A549 treated with GW870086 at 1 μM for 4 hours (cell line): ENCODE results near the gene TASP1. TPM values are rescaled to one million over a fixed set of nuclear protein-coding genes. Genes with fewer than 3 reads are reported as not detected.

Experiments
- total RNA-seq: library from RNA; stranded (reverse); fragments of 200-300 nt; extraction: Qiagen RNA extraction; gene quantifications from 5 replicates; pipeline ENCODE4 v1.2.3, GENCODE V29; 2022; ENCODE audit warnings: low read depth

Gene TASP1
- 8.3 to 11.4 TPM (median 10.4 TPM) in 5 replicates for total RNA-seq

DNA sequence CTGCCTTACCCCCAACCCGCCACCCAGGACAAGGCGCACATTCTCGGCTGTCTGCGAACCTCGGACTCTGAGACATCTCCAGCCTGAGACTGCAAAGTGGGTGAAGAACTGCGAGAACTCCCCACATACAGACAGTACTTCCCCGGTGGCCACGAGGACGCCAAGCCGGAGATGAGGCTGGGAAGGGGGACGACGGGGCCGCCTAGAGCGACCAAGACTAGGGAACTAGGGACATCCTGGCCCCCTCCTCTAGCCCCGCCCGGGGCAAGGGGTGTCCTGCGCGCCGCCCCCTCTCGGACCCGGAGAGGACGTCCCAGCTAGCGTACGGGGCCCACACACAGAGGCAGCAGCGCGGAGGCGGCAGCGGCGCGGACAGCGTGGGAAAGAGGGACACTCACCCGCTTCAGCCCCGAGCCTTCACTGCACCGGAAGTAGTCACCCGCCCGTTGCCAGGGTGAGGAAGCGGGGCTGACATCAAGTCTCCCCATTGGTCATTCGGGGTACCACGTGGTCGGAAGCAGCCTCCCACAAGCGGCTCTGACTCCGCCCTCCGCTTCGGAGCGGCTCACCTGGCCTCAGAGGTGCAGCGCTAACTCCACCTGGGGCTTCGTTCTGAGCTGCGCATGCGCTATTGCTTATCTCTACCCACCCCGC lies at the start of gene TASP1:
Gene TASP1, minus strand, starts transcription at position 437 of the 654 bp plus-strand sequence. CDS start 8,854 bp downstream, outside the sequence.

Other genes starting within 250 kb of the TASP1 start
- gene ESF1, start 146.0 kb upstream of the TASP1 start, total RNA-seq: 19.4 to 26.9 TPM (median 22.7 TPM) in 5 replicates
- gene NDUFAF5, start 146.1 kb upstream of the TASP1 start, total RNA-seq: 30.0 to 38.4 TPM (median 35.1 TPM) in 5 replicates